ENCODE results near the gene NFRKB. TPM values are rescaled to one million over a fixed set of nuclear protein-coding genes. Genes with fewer than 3 reads are reported as not detected.

NFRKB gene
- total and polyA plus RNA-seq, 2 donors (not counting 3 experiments of a cell fraction or from before 2014, with no cell fraction given): 21.7 to 30.6 TPM

GRCh38 chr11:129943036-129943435 is 47.7 kb upstream of the NFRKB start:
- DNase-seq (ENCODE audit: low read depth, low spot score): no peak
- no peak overlapping the region for H3K27ac ChIP-seq (ENCODE audit: insufficient read depth, low read depth, low read length)
- intact Hi-C loops (cut with micrococcal nuclease) (no loop called here), dilution Hi-C loops (cut with MboI; ENCODE audit: extremely low pct_ligation_motif_present, low sequenced_read_pairs) (no loop called here)
- ChIA-PET CTCF (interaction anchor here (1.0 to 1.8 kb wide), 4 partner anchors 14 to 203 kb away, joined by 3 to 7 read pairs (median 3); no protein-coding TSS in a partner anchor), POLR2A (interaction anchor here (0.6 kb wide), 1 partner anchor 14 kb away, joined by 5 read pairs; no protein-coding TSS in a partner anchor)
- H3K9me1 ChIP-seq (replicated peaks; ENCODE audit: control insufficient read depth, extremely low read depth, insufficient read depth, low read length): no peaks in the 10 kb centered on the region
- H3K27me3 ChIP-seq (ENCODE audit: control insufficient read depth in 2 of 2, insufficient read depth in 2 of 2, low read length in 2 of 2): no peaks in the 10 kb centered on the region
- FAIRE-seq: no peak
- no peaks in the 10 kb centered on the region for H3K79me2 ChIP-seq (ENCODE audit: control insufficient read depth, insufficient read depth, low read length)
- no peaks in the 10 kb centered on the region for H3K4me1 ChIP-seq (ENCODE audit: control insufficient read depth, extremely low read depth, insufficient read depth, low read length)
- H3K9me3 ChIP-seq (replicated peaks; ENCODE audit: control insufficient read depth, insufficient read depth, low read length): no peaks in the 10 kb centered on the region
- peaks cover 3 to 5% of the 10 kb centered on the region in 2 experiments for H3K36me3 ChIP-seq (ENCODE audit: control insufficient read depth in 2 of 2, extremely low read depth in 1 of 2, insufficient read depth in 2 of 2, low read length in 2 of 2)
- no TSS peak for BruUV-seq (replicated peaks)
- H2AFZ ChIP-seq (ENCODE audit: low read depth, low read length): no peak overlapping the region
- TF ChIP-seq JUN (IDR thresholded peaks at IDR 0.05; ENCODE audit: borderline replicate concordance, insufficient read depth, insufficient read length, low read depth) (no peak), FOS (IDR thresholded peaks at IDR 0.05; ENCODE audit: borderline replicate concordance, insufficient read depth, low read length) (no peak), EZH2 (IDR thresholded peaks at IDR 0.05; ENCODE audit: borderline replicate concordance, low read depth, low read length, severe bottlenecking) (no peak), GATA2 (IDR thresholded peaks at IDR 0.05; ENCODE audit: insufficient read depth, insufficient read length, low read depth, low read length) (no peak), CTCF (IDR thresholded peaks at IDR 0.05; ENCODE audit: extremely low read depth in 1 of 2, insufficient read depth in 1 of 2, low read depth in 1 of 2, low read length in 2 of 2) (no peak), MYC (IDR thresholded peaks at IDR 0.05; ENCODE audit: low read depth, low read length) (no peak), POLR2A (IDR thresholded peaks at IDR 0.05; ENCODE audit: low read depth, low read length) (no peak), POLR2AphosphoS5 (IDR thresholded peaks at IDR 0.05; ENCODE audit: insufficient read depth, low read depth, low read length) (no peak)
- TF ChIP-seq, protein P1, sequence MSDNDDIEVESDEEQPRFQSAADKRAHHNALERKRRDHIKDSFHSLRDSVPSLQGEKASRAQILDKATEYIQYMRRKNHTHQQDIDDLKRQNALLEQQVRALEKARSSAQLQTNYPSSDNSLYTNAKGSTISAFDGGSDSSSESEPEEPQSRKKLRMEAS (IDR thresholded peaks at IDR 0.05; ENCODE audit: insufficient read depth, insufficient read length): no peak
- no peak overlapping the region for H3K4me2 ChIP-seq (ENCODE audit: insufficient read depth, low read length)
- no peak overlapping the region for H3K9ac ChIP-seq (replicated peaks; ENCODE audit: extremely low read depth, insufficient read depth, low read length)
- H4K20me1 ChIP-seq (replicated peaks; ENCODE audit: control insufficient read depth, extremely low read depth, insufficient read depth, low read length): no peaks in the 10 kb centered on the region
- no peak overlapping the region for H3K4me3 ChIP-seq (replicated peaks in 1 of 3; ENCODE audit: insufficient read depth in 1 of 3, low read depth in 1 of 3, low read length in 3 of 3)
